ENCODE data around the gene CLSTN3. TPM values are rescaled to one million over a fixed set of nuclear protein-coding genes. Genes with fewer than 3 reads are reported as not detected.

CLSTN3 gene
- total RNA-seq, 1 donor from 2014 or later = 134 TPM

DNA sequence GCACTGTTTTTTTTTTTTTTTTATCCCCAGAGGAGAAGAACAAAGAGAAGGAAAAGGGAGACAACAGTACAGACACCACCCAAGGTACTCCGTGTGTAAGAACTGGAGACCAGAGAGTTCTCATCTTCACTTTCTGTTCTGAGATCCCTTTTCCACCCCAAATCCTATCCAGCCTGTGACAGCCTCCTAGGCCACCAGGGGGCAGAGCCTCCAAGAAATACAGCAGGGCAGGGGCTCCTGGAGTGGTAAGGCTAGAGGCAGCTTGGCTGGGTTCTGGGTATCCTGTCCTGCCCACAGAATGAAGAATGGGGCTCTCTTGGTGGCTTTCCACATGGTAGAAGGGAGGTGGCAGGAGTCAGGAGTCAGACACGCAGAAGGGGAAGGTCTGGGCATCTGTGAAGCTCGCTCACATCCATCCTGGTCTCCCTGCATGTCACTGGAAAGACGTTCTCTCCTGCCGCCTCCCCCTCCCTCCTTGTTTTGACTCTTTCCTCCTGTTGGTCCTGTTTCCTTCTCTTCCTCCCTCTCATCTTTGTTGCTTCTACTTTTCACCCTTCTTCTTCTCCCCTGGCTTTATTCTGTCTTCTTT, 12.0 kb downstream of the CLSTN3 start:
- peak; percentile 79 for DNase-seq (ENCODE audit: low spot score)
- peaks cover 53% of the 10 kb centered on the region for H3K36me3 Mint-ChIP-seq (ENCODE audit: low read depth, unreplicated experiment)
- TF ChIP-seq, protein P1, sequence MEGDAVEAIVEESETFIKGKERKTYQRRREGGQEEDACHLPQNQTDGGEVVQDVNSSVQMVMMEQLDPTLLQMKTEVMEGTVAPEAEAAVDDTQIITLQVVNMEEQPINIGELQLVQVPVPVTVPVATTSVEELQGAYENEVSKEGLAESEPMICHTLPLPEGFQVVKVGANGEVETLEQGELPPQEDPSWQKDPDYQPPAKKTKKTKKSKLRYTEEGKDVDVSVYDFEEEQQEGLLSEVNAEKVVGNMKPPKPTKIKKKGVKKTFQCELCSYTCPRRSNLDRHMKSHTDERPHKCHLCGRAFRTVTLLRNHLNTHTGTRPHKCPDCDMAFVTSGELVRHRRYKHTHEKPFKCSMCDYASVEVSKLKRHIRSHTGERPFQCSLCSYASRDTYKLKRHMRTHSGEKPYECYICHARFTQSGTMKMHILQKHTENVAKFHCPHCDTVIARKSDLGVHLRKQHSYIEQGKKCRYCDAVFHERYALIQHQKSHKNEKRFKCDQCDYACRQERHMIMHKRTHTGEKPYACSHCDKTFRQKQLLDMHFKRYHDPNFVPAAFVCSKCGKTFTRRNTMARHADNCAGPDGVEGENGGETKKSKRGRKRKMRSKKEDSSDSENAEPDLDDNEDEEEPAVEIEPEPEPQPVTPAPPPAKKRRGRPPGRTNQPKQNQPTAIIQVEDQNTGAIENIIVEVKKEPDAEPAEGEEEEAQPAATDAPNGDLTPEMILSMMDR (IDR thresholded peaks at IDR 0.05; ENCODE audit: unreplicated experiment) = peak; percentile 78
- no peaks in the 10 kb centered on the region for H3K4me1 Mint-ChIP-seq (ENCODE audit: unreplicated experiment)
- H3K9me3 Mint-ChIP-seq (ENCODE audit: unreplicated experiment) = no peaks in the 10 kb centered on the region
- peak overlapping the region; percentile 29 for H3K4me3 Mint-ChIP-seq (ENCODE audit: unreplicated experiment)
- peaks cover 3% of the 10 kb centered on the region for H3K27me3 Mint-ChIP-seq (ENCODE audit: unreplicated experiment)
- peak overlapping the region; percentile 31 for H3K27ac Mint-ChIP-seq (ENCODE audit: unreplicated experiment)

DNA sequence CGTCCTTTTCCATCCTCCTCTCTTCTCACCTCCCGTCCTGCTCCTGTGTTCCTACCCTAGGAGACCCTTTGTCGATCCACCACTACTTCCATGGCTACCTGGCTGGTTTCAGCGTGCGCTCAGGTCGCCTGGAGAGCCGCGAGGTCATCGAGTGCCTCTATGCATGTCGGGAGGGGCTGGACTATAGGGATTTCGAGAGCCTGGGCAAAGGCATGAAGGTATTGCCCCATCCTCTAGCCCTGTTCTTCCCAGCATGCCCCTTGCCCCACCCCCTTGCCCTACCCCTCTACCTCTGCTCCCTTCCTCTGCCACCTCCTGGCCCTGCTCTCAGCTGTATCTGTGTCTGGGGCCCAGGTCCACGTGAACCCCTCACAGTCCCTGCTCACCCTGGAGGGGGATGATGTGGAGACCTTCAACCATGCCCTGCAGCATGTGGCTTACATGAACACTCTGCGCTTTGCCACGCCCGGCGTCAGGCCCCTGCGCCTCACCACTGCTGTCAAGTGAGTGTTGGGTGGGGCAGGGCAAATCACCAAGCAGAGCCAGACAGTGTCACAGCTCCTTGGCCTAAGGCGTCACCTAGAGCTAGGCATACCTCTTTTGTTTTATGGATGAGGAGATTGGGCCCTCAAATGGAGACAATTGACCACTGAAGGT, 12.8 kb downstream of the CLSTN3 start:
- TF ChIP-seq, protein P1 (IDR thresholded peaks at IDR 0.05; ENCODE audit: unreplicated experiment) = no peak
- DNase-seq (ENCODE audit: low spot score) = no peak
- Mint-ChIP-seq H3K27ac (ENCODE audit: unreplicated experiment) (no peak overlapping the region), H3K4me1 (ENCODE audit: unreplicated experiment) (no peaks in the 10 kb centered on the region), H3K27me3 (ENCODE audit: unreplicated experiment) (peaks cover 3% of the 10 kb centered on the region), H3K9me3 (ENCODE audit: unreplicated experiment) (no peaks in the 10 kb centered on the region), H3K36me3 (ENCODE audit: low read depth, unreplicated experiment) (peaks cover 48% of the 10 kb centered on the region), H3K4me3 (ENCODE audit: unreplicated experiment) (no peak overlapping the region)

- Mint-ChIP-seq H3K27me3 (ENCODE audit: unreplicated experiment) (peaks cover 3% of the 10 kb centered on the region), H3K9me3 (ENCODE audit: unreplicated experiment) (no peaks in the 10 kb centered on the region), H3K36me3 (ENCODE audit: low read depth, unreplicated experiment) (peaks cover 53% of the 10 kb centered on the region), H3K4me3 (ENCODE audit: unreplicated experiment) (no peak overlapping the region), H3K4me1 (ENCODE audit: unreplicated experiment) (no peaks in the 10 kb centered on the region), H3K27ac (ENCODE audit: unreplicated experiment) (no peak overlapping the region)
- TF ChIP-seq, protein P1 (IDR thresholded peaks at IDR 0.05; ENCODE audit: unreplicated experiment) = no peak
- no peak for DNase-seq (ENCODE audit: low spot score)
Measured at GRCh38 chr12:7143564-7143963, 13.4 kb downstream of the CLSTN3 start.

DNA sequence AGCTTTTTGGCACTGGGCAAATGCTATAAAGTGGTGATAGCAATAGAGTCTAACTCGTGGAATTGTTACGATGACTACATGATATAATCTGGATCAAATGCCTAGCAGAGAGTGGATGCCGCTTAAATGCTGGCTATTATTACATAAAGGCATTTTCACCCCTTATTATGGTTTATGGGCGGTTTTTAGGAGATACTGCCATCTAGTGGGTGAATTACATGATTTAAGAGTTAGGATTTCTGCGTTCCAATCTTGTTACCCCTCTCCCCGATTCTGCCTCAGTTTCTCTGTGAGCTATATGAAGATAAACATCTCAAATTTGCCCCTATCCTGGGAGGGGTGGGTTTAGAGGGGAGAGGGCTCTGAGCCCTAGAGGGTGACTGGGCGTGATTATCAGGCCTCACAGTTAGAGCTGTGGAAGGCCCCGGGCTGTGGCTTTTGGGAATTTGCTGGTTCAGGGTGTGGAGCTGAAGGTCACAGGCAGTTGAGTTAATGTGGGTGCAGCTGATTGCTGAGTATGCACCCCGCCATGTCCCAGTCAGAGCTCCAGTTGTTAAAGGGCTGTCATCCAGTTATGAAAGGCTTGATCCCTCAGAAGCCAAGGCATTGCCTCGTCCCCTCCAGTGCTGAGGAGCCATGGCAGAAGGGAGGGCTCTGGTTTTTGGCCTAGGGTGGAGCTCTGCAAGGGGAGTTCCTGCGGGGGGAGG, 14.4 kb downstream of the CLSTN3 start:
- TF ChIP-seq, protein P1 (IDR thresholded peaks at IDR 0.05; ENCODE audit: unreplicated experiment) = peak; percentile 43
- DNase-seq (ENCODE audit: low spot score) = no peak
- H3K9me3 Mint-ChIP-seq (ENCODE audit: unreplicated experiment) = no peaks in the 10 kb centered on the region
- H3K27ac Mint-ChIP-seq (ENCODE audit: unreplicated experiment) = no peak overlapping the region
- H3K4me3 Mint-ChIP-seq (ENCODE audit: unreplicated experiment) = no peak overlapping the region
- H3K36me3 Mint-ChIP-seq (ENCODE audit: low read depth, unreplicated experiment) = peaks cover 51% of the 10 kb centered on the region
- H3K4me1 Mint-ChIP-seq (ENCODE audit: unreplicated experiment) = no peaks in the 10 kb centered on the region
- peaks cover 3% of the 10 kb centered on the region for H3K27me3 Mint-ChIP-seq (ENCODE audit: unreplicated experiment)

GRCh38 chr12:7145671-7146070, 15.5 kb downstream of the CLSTN3 start:
- H3K27me3 Mint-ChIP-seq (ENCODE audit: unreplicated experiment) = peaks cover 3% of the 10 kb centered on the region
- H3K4me3 Mint-ChIP-seq (ENCODE audit: unreplicated experiment) = peak overlapping the region; percentile 21
- no peaks in the 10 kb centered on the region for H3K9me3 Mint-ChIP-seq (ENCODE audit: unreplicated experiment)
- H3K4me1 Mint-ChIP-seq (ENCODE audit: unreplicated experiment) = peaks cover 8% of the 10 kb centered on the region
- peaks cover 55% of the 10 kb centered on the region for H3K36me3 Mint-ChIP-seq (ENCODE audit: low read depth, unreplicated experiment)
- TF ChIP-seq, protein P1 (IDR thresholded peaks at IDR 0.05; ENCODE audit: unreplicated experiment) = no peak
- H3K27ac Mint-ChIP-seq (ENCODE audit: unreplicated experiment) = no peak overlapping the region
- DNase-seq (ENCODE audit: low spot score) = no peak
